ENCODE data around the gene PGAP1. TPM values are rescaled to one million over a fixed set of nuclear protein-coding genes. Genes with fewer than 3 reads are reported as not detected.

The PGAP1 gene
- total RNA-seq, 2 donors from 2014 or later: 5.7 to 10.5 TPM

DNA sequence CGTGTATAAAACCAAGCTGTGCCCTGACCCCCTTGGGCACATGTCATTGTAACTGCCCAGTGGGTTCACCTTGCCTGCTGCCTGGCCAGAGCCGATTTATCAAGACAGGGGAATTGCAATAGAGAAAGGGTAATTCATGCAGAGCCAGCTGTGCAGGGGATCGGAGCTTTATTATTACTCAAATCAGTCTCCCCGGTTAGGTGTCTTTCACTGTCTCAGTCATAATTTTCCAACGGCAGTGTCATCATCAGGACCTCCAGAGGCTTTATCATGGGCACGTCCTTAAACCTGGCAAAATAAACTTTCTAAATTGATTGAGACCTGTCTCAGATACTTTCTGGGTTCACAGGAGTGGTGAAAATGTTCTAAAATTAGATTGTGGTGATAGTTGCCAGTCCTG lies 29.6 kb upstream of the PGAP1 start:
- no peaks in the 10 kb centered on the region for H3K4me1 ChIP-seq
- H3K36me3 ChIP-seq: no peaks in the 10 kb centered on the region
- H3K27me3 ChIP-seq: no peaks in the 10 kb centered on the region
- H3K4me3 ChIP-seq: no peak overlapping the region
- no peaks in the 10 kb centered on the region for H3K9me3 ChIP-seq
- TF ChIP-seq, protein P1, sequence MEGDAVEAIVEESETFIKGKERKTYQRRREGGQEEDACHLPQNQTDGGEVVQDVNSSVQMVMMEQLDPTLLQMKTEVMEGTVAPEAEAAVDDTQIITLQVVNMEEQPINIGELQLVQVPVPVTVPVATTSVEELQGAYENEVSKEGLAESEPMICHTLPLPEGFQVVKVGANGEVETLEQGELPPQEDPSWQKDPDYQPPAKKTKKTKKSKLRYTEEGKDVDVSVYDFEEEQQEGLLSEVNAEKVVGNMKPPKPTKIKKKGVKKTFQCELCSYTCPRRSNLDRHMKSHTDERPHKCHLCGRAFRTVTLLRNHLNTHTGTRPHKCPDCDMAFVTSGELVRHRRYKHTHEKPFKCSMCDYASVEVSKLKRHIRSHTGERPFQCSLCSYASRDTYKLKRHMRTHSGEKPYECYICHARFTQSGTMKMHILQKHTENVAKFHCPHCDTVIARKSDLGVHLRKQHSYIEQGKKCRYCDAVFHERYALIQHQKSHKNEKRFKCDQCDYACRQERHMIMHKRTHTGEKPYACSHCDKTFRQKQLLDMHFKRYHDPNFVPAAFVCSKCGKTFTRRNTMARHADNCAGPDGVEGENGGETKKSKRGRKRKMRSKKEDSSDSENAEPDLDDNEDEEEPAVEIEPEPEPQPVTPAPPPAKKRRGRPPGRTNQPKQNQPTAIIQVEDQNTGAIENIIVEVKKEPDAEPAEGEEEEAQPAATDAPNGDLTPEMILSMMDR (IDR thresholded peaks at IDR 0.05): no peak
- H3K27ac ChIP-seq: no peak overlapping the region
- DNase-seq (ENCODE audit: low spot score): no peak

DNA sequence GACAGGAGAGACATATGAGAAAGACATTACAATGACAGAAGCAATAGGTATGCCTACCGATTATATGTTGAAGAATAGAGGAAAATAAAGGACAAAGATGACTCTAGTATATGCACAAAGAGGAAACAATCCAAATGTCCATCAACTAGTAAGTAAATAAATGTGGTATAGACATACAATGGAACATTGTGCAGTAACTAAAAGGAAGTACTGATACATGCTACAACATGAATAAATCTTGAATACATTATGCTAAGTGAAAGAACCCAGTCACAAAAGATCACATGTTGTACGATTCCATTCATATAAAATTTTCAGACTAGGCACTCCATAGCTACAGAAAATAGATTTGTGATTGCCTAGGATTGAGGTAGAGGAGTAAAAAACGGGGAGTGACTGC lies 28.5 kb upstream of the PGAP1 start:
- H3K27ac ChIP-seq: no peak overlapping the region
- no peak for DNase-seq (ENCODE audit: low spot score)
- H3K4me3 ChIP-seq: no peak overlapping the region
- H3K4me1 ChIP-seq: no peaks in the 10 kb centered on the region
- H3K36me3 ChIP-seq: no peaks in the 10 kb centered on the region
- no peaks in the 10 kb centered on the region for H3K9me3 ChIP-seq
- TF ChIP-seq, protein P1 (IDR thresholded peaks at IDR 0.05): no peak
- no peaks in the 10 kb centered on the region for H3K27me3 ChIP-seq

DNA sequence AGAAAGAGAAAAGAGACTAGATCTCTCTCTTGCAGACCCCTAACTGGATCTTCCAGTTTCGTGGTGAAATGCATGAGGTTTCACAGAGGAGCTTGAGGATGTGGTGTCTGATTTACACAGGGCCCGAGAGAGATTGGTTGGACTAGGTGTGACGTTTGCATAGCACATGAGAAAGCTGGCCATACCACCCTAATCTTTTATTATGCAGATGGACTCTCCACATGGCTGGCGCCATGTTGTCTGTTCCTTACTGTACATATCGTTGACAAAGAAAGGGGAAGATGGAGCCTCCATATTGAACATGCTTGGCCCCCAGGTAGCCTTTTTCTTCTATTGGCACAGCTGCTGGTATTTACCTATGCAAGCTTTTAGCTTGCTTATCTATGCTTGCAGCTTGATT lies 27.5 kb upstream of the PGAP1 start:
- H3K9me3 ChIP-seq: no peaks in the 10 kb centered on the region
- TF ChIP-seq, protein P1 (IDR thresholded peaks at IDR 0.05): no peak
- H3K36me3 ChIP-seq: no peaks in the 10 kb centered on the region
- H3K27ac ChIP-seq: no peak overlapping the region
- H3K4me1 ChIP-seq: no peaks in the 10 kb centered on the region
- no peaks in the 10 kb centered on the region for H3K27me3 ChIP-seq
- no peak for DNase-seq (ENCODE audit: low spot score)
- no peak overlapping the region for H3K4me3 ChIP-seq

DNA sequence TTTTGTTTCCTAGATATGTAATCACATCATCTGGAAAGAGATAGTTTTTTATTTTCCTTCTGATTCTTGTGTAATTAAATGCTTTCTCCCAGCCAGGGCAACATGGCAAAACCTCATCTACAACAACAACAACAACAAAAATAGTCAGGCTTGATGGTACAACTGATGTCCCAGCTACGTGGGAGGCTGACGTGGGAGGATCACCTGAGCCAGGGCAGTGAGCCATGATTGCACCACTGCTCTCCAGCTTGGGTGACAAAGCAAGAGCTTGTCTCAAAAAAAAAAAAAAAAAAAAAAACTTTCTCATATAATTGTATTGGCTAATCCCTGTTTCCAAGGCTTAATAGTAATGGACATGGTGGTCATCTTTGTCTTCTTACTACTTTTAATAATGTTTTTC lies 26.4 kb upstream of the PGAP1 start:
- Histone ChIP-seq H3K9me3 (no peaks in the 10 kb centered on the region), H3K27me3 (no peaks in the 10 kb centered on the region), H3K36me3 (no peaks in the 10 kb centered on the region), H3K4me3 (no peak overlapping the region), H3K27ac (no peak overlapping the region), H3K4me1 (no peaks in the 10 kb centered on the region)
- DNase-seq (ENCODE audit: low spot score): no peak
- TF ChIP-seq, protein P1 (IDR thresholded peaks at IDR 0.05): no peak

DNA sequence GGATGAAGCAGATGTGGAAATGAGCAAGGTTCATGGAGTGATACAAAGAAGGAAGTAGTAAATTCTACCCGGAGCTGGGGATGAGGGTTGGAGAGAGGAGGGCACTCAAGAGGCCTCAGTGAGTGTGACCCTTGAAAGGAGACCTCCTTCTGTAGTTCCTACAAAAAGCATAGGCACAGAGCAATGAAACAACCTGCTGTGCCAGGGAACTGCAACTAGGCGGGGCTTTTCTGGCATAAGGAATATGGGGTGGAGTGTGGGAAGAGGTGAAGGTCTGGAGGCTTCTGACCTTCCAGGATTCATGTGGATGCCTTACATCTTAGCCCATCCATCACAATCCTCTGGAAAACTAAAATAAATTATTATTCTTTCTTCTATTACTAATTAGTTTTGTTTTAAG lies 25.5 kb upstream of the PGAP1 start:
- H3K4me1 ChIP-seq: no peaks in the 10 kb centered on the region
- TF ChIP-seq, protein P1 (IDR thresholded peaks at IDR 0.05): no peak
- no peaks in the 10 kb centered on the region for H3K36me3 ChIP-seq
- no peak for DNase-seq (ENCODE audit: low spot score)
- H3K27me3 ChIP-seq: no peaks in the 10 kb centered on the region
- H3K27ac ChIP-seq: no peak overlapping the region
- H3K9me3 ChIP-seq: no peaks in the 10 kb centered on the region
- H3K4me3 ChIP-seq: no peak overlapping the region

DNA sequence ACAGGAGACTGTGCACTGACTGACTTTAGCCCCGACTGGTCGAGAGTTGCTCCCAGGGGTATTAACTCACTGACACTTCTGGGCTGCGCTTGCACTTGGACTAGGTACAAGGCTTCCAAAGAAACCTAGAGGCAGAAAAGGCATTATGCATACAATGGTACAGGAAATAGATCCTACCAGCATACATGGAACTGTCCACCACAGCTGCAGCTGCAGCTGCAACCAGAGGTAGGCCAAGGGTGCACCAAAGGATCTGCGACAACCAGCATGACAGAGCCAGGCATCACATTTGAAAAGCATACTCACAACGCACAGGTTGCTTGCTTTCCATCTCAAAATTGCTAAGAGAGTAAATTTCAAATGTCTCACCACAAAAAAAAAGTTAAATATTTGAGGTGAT lies 22.6 kb upstream of the PGAP1 start:
- H3K9me3 ChIP-seq: no peaks in the 10 kb centered on the region
- DNase-seq (ENCODE audit: low spot score): no peak
- TF ChIP-seq, protein P1 (IDR thresholded peaks at IDR 0.05): no peak
- no peak overlapping the region for H3K4me3 ChIP-seq
- H3K36me3 ChIP-seq: no peaks in the 10 kb centered on the region
- no peaks in the 10 kb centered on the region for H3K27me3 ChIP-seq
- no peaks in the 10 kb centered on the region for H3K4me1 ChIP-seq
- no peak overlapping the region for H3K27ac ChIP-seq
